K562 (cell line): Measurements from ENCODE around the gene DUS1L. TPM values are rescaled to one million over a fixed set of nuclear protein-coding genes. Genes with fewer than 3 reads are reported as not detected.

Experiments
- CBX3 ChIP-seq, 2 experiments: IDR thresholded peaks; 1 replicate in 1 of 2; 2 replicates in 1 of 2; pipeline ENCODE4 v1.6.1; 2012; ENCODE audit warnings: inconsistent platforms in 2 of 2, low read length in 2 of 2, borderline replicate concordance in 1 of 2, control low read depth in 1 of 2
- EP300 ChIP-seq: IDR thresholded peaks from 2 replicates; pipeline ENCODE4 v1.6.1; 2012; ENCODE audit warnings: low read length, improper control_type of control experiment
- MEF2D ChIP-seq: conservative IDR thresholded peaks from 2 replicates; pipeline ENCODE4 v1.6.1; 2016; ENCODE audit warnings: low read depth, missing genetic modification characterization, missing compliant biosample characterization
- NRF1 ChIP-seq, 2 experiments: fragments of 450-650 bp; IDR thresholded peaks in 1 of 2; conservative IDR thresholded peaks in 1 of 2; 2 replicates each; pipeline ENCODE4 v1.6.1; 2014; ENCODE audit warnings: mild to moderate bottlenecking in 2 of 2
- OTX1 ChIP-seq: fragments of 450-650 bp; formaldehyde crosslinking; IDR thresholded peaks from 2 replicates; pipeline ENCODE4 v1.4.0; 2022; ENCODE audit warnings: mild to moderate bottlenecking
- PHB ChIP-seq: fragments of 250-450 bp; sonication (Bioruptor Pico); IDR thresholded peaks from 2 replicates; pipeline ENCODE4 v1.5.0; 2021
- PKNOX1 ChIP-seq: fragments of 450-650 bp; IDR thresholded peaks from 2 replicates; pipeline ENCODE4 v1.6.1; 2016
- REST ChIP-seq, 2 experiments: fragments of 450-650 bp; formaldehyde crosslinking in 1 of 2; IDR thresholded peaks; 2 replicates each; pipeline versions ENCODE4 v1.4.0 to v1.6.1; 2014 to 2020; ENCODE audit warnings: mild to moderate bottlenecking in 2 of 2, borderline replicate concordance in 1 of 2, low read depth in 1 of 2
- STAG1 ChIP-seq: sonication (generic); formaldehyde crosslinking; IDR thresholded peaks from 2 replicates; pipeline ENCODE4 v1.5.0; 2020; ENCODE audit warnings: missing genetic modification reagents, borderline replicate concordance
- TAF1 ChIP-seq: IDR thresholded peaks from 2 replicates; pipeline ENCODE4 v1.6.1; 2011; ENCODE audit warnings: mild to moderate bottlenecking, low read length, moderate library complexity; ENCODE audit not compliant: insufficient read depth, control insufficient read depth, severe bottlenecking; ENCODE audit errors: extremely low read depth
- TAF15 ChIP-seq: fragments of 200-400 bp; formaldehyde crosslinking; IDR thresholded peaks from 2 replicates; pipeline ENCODE4 v1.6.1; 2017; ENCODE audit warnings: mild to moderate bottlenecking, low read depth, low read length, moderate library complexity
- ZBTB17 ChIP-seq: fragments of 450-650 bp; formaldehyde crosslinking; IDR thresholded peaks from 2 replicates; pipeline ENCODE4 v1.4.0; 2020; ENCODE audit warnings: mild to moderate bottlenecking
- polyA plus RNA-seq, 8 experiments: library from polyadenylated mRNA; depleted of rRNA in 4 of 8; stranded (reverse) in 5 of 8; unstranded in 3 of 8; fragments of >200 nt; fragmentation: Nextera tagmentation in 2 of 8; fragmentation: Illumina TruSeq in 1 of 8; extraction: Ambion mirVana in 2 of 8; extraction: Trizol in 1 of 8; gene quantifications; 2 replicates each; pipeline versions ENCODE4 v1.2.1 to v1.2.3, GENCODE V29; 2011 to 2014; ENCODE audit warnings: inconsistent platforms in 1 of 8, missing spikeins in 1 of 8
- total RNA-seq, 7 experiments: library from RNA; depleted of rRNA in 6 of 7; stranded (reverse); fragments of >200 nt in 6 of 7; fragmentation: Illumina TruSeq in 2 of 7; extraction: Trizol in 2 of 7; gene quantifications; 2 replicates each; pipeline versions ENCODE4 v1.2.1 to v1.2.3, GENCODE V29; 2011 to 2021; ENCODE audit warnings: low replicate concordance in 1 of 7
- TF ChIP-seq, protein P1 (sequence below), 2 experiments: fragments of 450-650 bp in 1 of 2; sonication (generic) in 1 of 2; formaldehyde crosslinking in 1 of 2; IDR thresholded peaks in 1 of 2; conservative IDR thresholded peaks in 1 of 2; 2 replicates each; pipeline versions ENCODE4 v1.6.1 to v1.8.1; 2016 to 2023; ENCODE audit warnings: mild to moderate bottlenecking in 2 of 2, moderate library complexity in 2 of 2, inconsistent platforms in 1 of 2, missing genetic modification reagents in 1 of 2
- TF ChIP-seq, protein P2 (sequence below): fragments of 450-650 bp; formaldehyde crosslinking; IDR thresholded peaks from 2 replicates; pipeline ENCODE4 v1.4.0; 2020; ENCODE audit warnings: mild to moderate bottlenecking, moderate library complexity

The DUS1L gene
- total and polyA plus RNA-seq, 9 of the 15 experiments (the other 6 are each of a cell fraction or from before 2014, with no cell fraction given) = 7.8 to 210 (median 83.9) TPM

- no peak for TF ChIP-seq REST (IDR thresholded peaks at IDR 0.05; ENCODE audit: borderline replicate concordance)
- 0 out of 2 replicates have a peak, but pooled peaks have one; percentile 65 for TF ChIP-seq REST (CRISPR knock-in tag; IDR thresholded peaks at IDR 0.05; ENCODE audit: low read depth)
- TF ChIP-seq, protein P1, sequence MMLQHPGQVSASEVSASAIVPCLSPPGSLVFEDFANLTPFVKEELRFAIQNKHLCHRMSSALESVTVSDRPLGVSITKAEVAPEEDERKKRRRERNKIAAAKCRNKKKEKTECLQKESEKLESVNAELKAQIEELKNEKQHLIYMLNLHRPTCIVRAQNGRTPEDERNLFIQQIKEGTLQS (IDR thresholded peaks at IDR 0.05) = peak; percentile 67
- TF ChIP-seq, protein P1 (CRISPR knock-in tag; conservative IDR thresholded peaks at IDR 0.05) = no peak; the same call in 1 of the 2 replicates
- peak in 1 of 2 experiments; percentile 49; a peak in 1 of 3 replicates for TF ChIP-seq CBX3 (IDR thresholded peaks at IDR 0.05; ENCODE audit: borderline replicate concordance in 1 of 2, low read length in 2 of 2)
- TF ChIP-seq EP300 = 0 out of 2 replicates have a peak, but pooled peaks have one; percentile 31
- TF ChIP-seq PKNOX1 = 0 out of 2 replicates have a peak, but pooled peaks have one; percentile 18
- TF ChIP-seq TAF1 = peak; percentile 82
- TF ChIP-seq OTX1 (CRISPR knock-in tag) = no peak
- TF ChIP-seq PHB (CRISPR knock-in tag) = peak; percentile 66; the same call in 1 of the 2 replicates
- 0 out of 4 replicates have a peak, but pooled peaks of 1 of the 2 experiments have one; percentile 11 for TF ChIP-seq NRF1 (conservative IDR thresholded peaks at IDR 0.05 in 1 of 2, IDR thresholded peaks at IDR 0.05 in 1 of 2)
- TF ChIP-seq, protein P2, sequence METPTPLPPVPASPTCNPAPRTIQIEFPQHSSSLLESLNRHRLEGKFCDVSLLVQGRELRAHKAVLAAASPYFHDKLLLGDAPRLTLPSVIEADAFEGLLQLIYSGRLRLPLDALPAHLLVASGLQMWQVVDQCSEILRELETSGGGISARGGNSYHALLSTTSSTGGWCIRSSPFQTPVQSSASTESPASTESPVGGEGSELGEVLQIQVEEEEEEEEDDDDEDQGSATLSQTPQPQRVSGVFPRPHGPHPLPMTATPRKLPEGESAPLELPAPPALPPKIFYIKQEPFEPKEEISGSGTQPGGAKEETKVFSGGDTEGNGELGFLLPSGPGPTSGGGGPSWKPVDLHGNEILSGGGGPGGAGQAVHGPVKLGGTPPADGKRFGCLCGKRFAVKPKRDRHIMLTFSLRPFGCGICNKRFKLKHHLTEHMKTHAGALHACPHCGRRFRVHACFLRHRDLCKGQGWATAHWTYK (CRISPR knock-in tag) = peak; percentile 88
- no peak for TF ChIP-seq TAF15
- TF ChIP-seq STAG1 (CRISPR knock-in tag) = peak; percentile 39; the same call in 1 of the 2 replicates
- 0 out of 2 replicates have a peak, but pooled peaks have one; percentile 31 for TF ChIP-seq MEF2D
- TF ChIP-seq ZBTB17 = 0 out of 2 replicates have a peak, but pooled peaks have one; percentile 67
Measured at GRCh38 chr17:82065638-82066303, at the start of gene DUS1L (continued).
